Body of pancreas (tissue), 4 donors: Measurements from ENCODE around the gene HOXB3.

Source experiments
- CTCF ChIP-seq, 7 experiments: fragments of 450-650 bp in 4 of 7; fragments of 200-600 bp in 3 of 7; sonication (generic) in 3 of 7; IDR thresholded peaks; one replicate each; pipeline ENCODE4 v1.5.1; 2016 to 2019; ENCODE audit warnings: antibody characterized with exemption in 7 of 7
- POLR2A ChIP-seq, 3 donors: fragments of 450-650 bp; IDR thresholded peaks; one replicate each; pipeline ENCODE4 v1.6.1; 2016; ENCODE audit warnings: antibody characterized with exemption in 3 of 3, mild to moderate bottlenecking in 2 of 3

GRCh38 chr17:48634493-48635208 lies 44.6 kb upstream of the HOXB3 start:
- no peak for TF ChIP-seq POLR2A (IDR thresholded peaks at IDR 0.05)
- TF ChIP-seq CTCF (IDR thresholded peaks at IDR 0.05): no peak
